HCT116 (cell line): Measurements from ENCODE around the gene TRIB2.

Experiments
- ATF3 ChIP-seq: IDR thresholded peaks from 2 replicates; pipeline ENCODE4 v1.6.1; 2012
- CEBPB ChIP-seq: IDR thresholded peaks from 2 replicates; pipeline ENCODE4 v1.6.1; 2012; ENCODE audit warnings: low read depth
- CTCF ChIP-seq, 3 experiments: fragments of 200-600 bp in 1 of 3; sonication (generic) in 1 of 3; IDR thresholded peaks in 2 of 3; conservative IDR thresholded peaks in 1 of 3; 2 replicates each; pipeline ENCODE4 v1.5.1; 2012 to 2017; ENCODE audit warnings: low read depth in 2 of 3, low read length in 2 of 3, antibody characterized with exemption in 1 of 3, borderline replicate concordance in 1 of 3, control low read depth in 1 of 3, mild to moderate bottlenecking in 1 of 3, mixed read lengths in 1 of 3, mixed run types in 1 of 3, moderate library complexity in 1 of 3; ENCODE audit not compliant: insufficient read depth in 1 of 3
- EZH2 ChIP-seq: fragments of 200-600 bp; sonication (generic); IDR thresholded peaks from 2 replicates; pipeline ENCODE4 v1.6.1; 2017; ENCODE audit warnings: antibody characterized with exemption, mixed run types
- EZH2phosphoT487 ChIP-seq: fragments of 200-600 bp; IDR thresholded peaks from 2 replicates; pipeline ENCODE4 v1.6.1; 2018; ENCODE audit warnings: antibody characterized with exemption, borderline replicate concordance
- JUND ChIP-seq: IDR thresholded peaks from 2 replicates; pipeline ENCODE4 v1.6.1; 2012
- MAX ChIP-seq: IDR thresholded peaks from 2 replicates; pipeline ENCODE4 v1.6.1; 2012
- POLR2A ChIP-seq: IDR thresholded peaks from 2 replicates; pipeline ENCODE4 v1.7.0; 2011; ENCODE audit warnings: borderline replicate concordance; ENCODE audit not compliant: insufficient read depth, insufficient read length; ENCODE audit errors: extremely low read depth
- POLR2AphosphoS5 ChIP-seq: IDR thresholded peaks from 2 replicates; pipeline ENCODE4 v1.6.1; 2011; ENCODE audit warnings: mild to moderate bottlenecking, low read depth, low read length, moderate library complexity
- RAD21 ChIP-seq: IDR thresholded peaks from 2 replicates; pipeline ENCODE4 v1.6.1; 2012; ENCODE audit warnings: low read depth, mild to moderate bottlenecking
- REST ChIP-seq: IDR thresholded peaks from 2 replicates; pipeline ENCODE4 v1.6.1; 2012; ENCODE audit warnings: low read depth
- YY1 ChIP-seq: IDR thresholded peaks from 2 replicates; pipeline ENCODE4 v1.6.1; 2011; ENCODE audit warnings: low read length, low read depth, moderate library complexity, mild to moderate bottlenecking; ENCODE audit not compliant: insufficient replicate concordance; ENCODE audit errors: extremely low read depth

- TF ChIP-seq RAD21 (no peak), YY1 (no peak), ATF3 (no peak), CTCF (IDR thresholded peaks at IDR 0.05 in 2 of 3, conservative IDR thresholded peaks at IDR 0.05 in 1 of 3; ENCODE audit: borderline replicate concordance in 1 of 3, insufficient read depth in 1 of 3, low read depth in 2 of 3, low read length in 2 of 3) (no peak), REST (no peak), POLR2A (no peak), POLR2AphosphoS5 (no peak), CEBPB (no peak), JUND (no peak), EZH2phosphoT487 (no peak), EZH2 (no peak), MAX (no peak)
These were observed 34.7 kb upstream of the TRIB2 start for GRCh38 chr2:12682017-12682416.
